ENCODE data around the gene WDR90. TPM values are rescaled to one million over a fixed set of nuclear protein-coding genes. Genes with fewer than 3 reads are reported as not detected.

WDR90 gene
- total and polyA plus RNA-seq, 2 experiments from 2014 or later = 25.9 to 42.2 TPM

- Histone ChIP-seq H3K9me2 (ENCODE audit: insufficient read depth) (no peaks in the 10 kb centered on the region), H3K36me3 (ENCODE audit: insufficient read depth) (no peaks in the 10 kb centered on the region), H2AFZ (no peak overlapping the region), H3K4me1 (ENCODE audit: insufficient read depth) (no peaks in the 10 kb centered on the region), H3F3A (replicated peaks; ENCODE audit: low read depth) (no peaks in the 10 kb centered on the region), H3K27me3 (ENCODE audit: insufficient read depth) (no peaks in the 10 kb centered on the region), H3K79me2 (replicated peaks; ENCODE audit: insufficient read depth) (no peaks in the 10 kb centered on the region), H4K20me1 (replicated peaks; ENCODE audit: insufficient read depth) (no peaks in the 10 kb centered on the region), H3K27ac (ENCODE audit: low read depth) (no peak overlapping the region), H3K4me2 (peak overlapping the region; percentile 48; the same call in 1 of the 2 replicates), H3K4me3 (no peak overlapping the region)
- TF ChIP-seq NANOG (IDR thresholded peaks at IDR 0.05; ENCODE audit: borderline replicate concordance) (no peak), ZNF331 (CRISPR knock-in tag; IDR thresholded peaks at IDR 0.05; ENCODE audit: low read depth) (no peak), ETS1 (IDR thresholded peaks at IDR 0.05) (no peak), CREB1 (CRISPR knock-in tag; IDR thresholded peaks at IDR 0.05; ENCODE audit: low read depth) (no peak), EZH2 (IDR thresholded peaks at IDR 0.05; ENCODE audit: low read depth, unreplicated experiment) (no peak), STAT1 (IDR thresholded peaks at IDR 0.05; ENCODE audit: unreplicated experiment) (no peak), ZNF114 (CRISPR knock-in tag; IDR thresholded peaks at IDR 0.05) (no peak), POLR2AphosphoS5 (IDR thresholded peaks at IDR 0.05; ENCODE audit: low read depth) (no peak), ZNF462 (CRISPR knock-in tag; IDR thresholded peaks at IDR 0.05) (no peak), REST (IDR thresholded peaks at IDR 0.05; ENCODE audit: unreplicated experiment) (no peak), JUNB (IDR thresholded peaks at IDR 0.05; ENCODE audit: unreplicated experiment) (no peak), EZH2phosphoT487 (IDR thresholded peaks at IDR 0.05; ENCODE audit: unreplicated experiment) (no peak), CTCF (conservative IDR thresholded peaks at IDR 0.05; ENCODE audit: low read depth in 2 of 2) (no peak)
- Mint-ChIP-seq H3K36me3 (ENCODE audit: low read depth) (peaks cover 8% of the 10 kb centered on the region; the same call in 1 of the 3 replicates), H3K4me3 (no peak overlapping the region), H3K9me3 (no peaks in the 10 kb centered on the region), H3K27ac (no peak overlapping the region), H3K4me1 (no peaks in the 10 kb centered on the region), H3K27me3 (ENCODE audit: insufficient read depth, low read depth, poor library complexity) (peaks cover 4% of the 10 kb centered on the region)
- DNase-seq (ENCODE audit: low spot score) (no peak), ATAC-seq (no peak)
These were observed 10.9 kb downstream of the WDR90 start for GRCh38 chr16:660132-660458.
